ENCODE data around the gene ENPP1.

DNA sequence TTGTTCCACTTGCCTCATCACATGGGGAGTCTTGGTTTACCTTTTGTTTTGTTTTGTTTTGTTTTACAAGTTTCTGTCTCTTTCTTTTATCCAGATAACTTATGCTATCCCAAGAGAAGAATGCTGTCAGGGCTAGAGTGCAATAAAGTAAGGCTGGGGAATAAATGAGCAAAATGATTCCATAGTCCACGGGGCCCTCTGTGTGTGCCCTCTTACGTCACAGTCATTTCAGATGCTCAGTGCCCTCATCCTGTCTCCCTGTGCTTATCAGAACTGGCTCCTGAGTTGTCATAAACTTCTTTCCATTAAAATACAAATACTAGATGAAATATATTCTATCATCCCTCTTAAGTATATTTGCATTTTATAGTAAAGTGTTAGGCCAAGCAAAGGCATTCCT, 30.8 kb upstream of the ENPP1 start:
- TF ChIP-seq, protein P1, sequence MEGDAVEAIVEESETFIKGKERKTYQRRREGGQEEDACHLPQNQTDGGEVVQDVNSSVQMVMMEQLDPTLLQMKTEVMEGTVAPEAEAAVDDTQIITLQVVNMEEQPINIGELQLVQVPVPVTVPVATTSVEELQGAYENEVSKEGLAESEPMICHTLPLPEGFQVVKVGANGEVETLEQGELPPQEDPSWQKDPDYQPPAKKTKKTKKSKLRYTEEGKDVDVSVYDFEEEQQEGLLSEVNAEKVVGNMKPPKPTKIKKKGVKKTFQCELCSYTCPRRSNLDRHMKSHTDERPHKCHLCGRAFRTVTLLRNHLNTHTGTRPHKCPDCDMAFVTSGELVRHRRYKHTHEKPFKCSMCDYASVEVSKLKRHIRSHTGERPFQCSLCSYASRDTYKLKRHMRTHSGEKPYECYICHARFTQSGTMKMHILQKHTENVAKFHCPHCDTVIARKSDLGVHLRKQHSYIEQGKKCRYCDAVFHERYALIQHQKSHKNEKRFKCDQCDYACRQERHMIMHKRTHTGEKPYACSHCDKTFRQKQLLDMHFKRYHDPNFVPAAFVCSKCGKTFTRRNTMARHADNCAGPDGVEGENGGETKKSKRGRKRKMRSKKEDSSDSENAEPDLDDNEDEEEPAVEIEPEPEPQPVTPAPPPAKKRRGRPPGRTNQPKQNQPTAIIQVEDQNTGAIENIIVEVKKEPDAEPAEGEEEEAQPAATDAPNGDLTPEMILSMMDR (IDR thresholded peaks at IDR 0.05; ENCODE audit: insufficient read depth, low read length, poor library complexity, severe bottlenecking) = no peak
- TF ChIP-seq EZH2phosphoT487 (conservative IDR thresholded peaks at IDR 0.05; ENCODE audit: low read length) = no peak
